Upper lobe of left lung (tissue), 6 donors: ENCODE data around the gene MXRA8. TPM values are rescaled to one million over a fixed set of nuclear protein-coding genes. Genes with fewer than 3 reads are reported as not detected.
"Not testable (repeated sequence)": the region's sequence is repeated elsewhere in the genome, so short reads cannot be mapped to it uniquely, and the experiment has no call there.

Experiments
- ATAC-seq, 2 donors: fragments of 200-7000 bp; cut with Tn5 transposase; one replicate each; pipeline ENCODE4 v1.9.1; 2022; ENCODE audit warnings: mild to moderate bottlenecking in 2 of 2, moderate library complexity in 2 of 2; ENCODE audit not compliant: low FRiP score in 2 of 2
- DNase-seq, 2 donors: peaks; one replicate each; pipeline ENCODE4 v3.0.0-alpha.2; 2019 to 2020
- H3K27ac ChIP-seq, 4 donors: fragments of 200-600 bp; sonication (generic); one replicate each; pipeline ENCODE4 v1.5.1; 2016 to 2019
- H3K27me3 ChIP-seq, 4 donors: fragments of 200-600 bp; sonication (generic); one replicate each; pipeline ENCODE4 v1.5.1; 2017 to 2019
- H3K36me3 ChIP-seq, 4 donors: fragments of 200-600 bp; sonication (generic); one replicate each; pipeline ENCODE4 v1.5.1; 2016 to 2019
- H3K4me1 ChIP-seq, 4 donors: fragments of 200-600 bp; sonication (generic); one replicate each; pipeline ENCODE4 v1.5.1; 2018 to 2019
- H3K4me3 ChIP-seq, 4 donors: fragments of 200-600 bp; sonication (generic); one replicate each; pipeline ENCODE4 v1.5.1; 2017 to 2019; ENCODE audit warnings: mild to moderate bottlenecking in 2 of 4, moderate library complexity in 1 of 4
- H3K9me3 ChIP-seq, 4 donors: fragments of 200-600 bp; sonication (generic); one replicate each; pipeline ENCODE4 v1.5.1; 2018 to 2019
- EP300 ChIP-seq, 4 donors: sonication (generic); formaldehyde crosslinking; IDR thresholded peaks; one replicate each; pipeline ENCODE4 v1.5.1; 2017; ENCODE audit warnings: antibody characterized with exemption in 4 of 4, control low read depth in 2 of 4
- POLR2A ChIP-seq, 4 donors: fragments of 450-650 bp; IDR thresholded peaks; one replicate each; pipeline ENCODE4 v1.5.1; 2016 to 2017; ENCODE audit warnings: antibody characterized with exemption in 4 of 4, mild to moderate bottlenecking in 2 of 4
- POLR2AphosphoS5 ChIP-seq, 2 donors: sonication (generic); formaldehyde crosslinking; IDR thresholded peaks; one replicate each; pipeline ENCODE4 v1.5.1; 2017; ENCODE audit warnings: antibody characterized with exemption in 2 of 2
- WGBS, 2 donors: methylation state at CpG; one replicate each; pipeline ENCODE4 v1.1.5; 2017 to 2018; 5-methylcytosine and 5-hydroxymethylcytosine counted together
- total RNA-seq, 6 donors: library from RNA; depleted of rRNA in 4 of 6; stranded (reverse); fragments of >200 nt in 4 of 6; gene quantifications; one replicate each; pipeline versions ENCODE4 v1.1.0 to v1.2.1, GENCODE V29; 2016 to 2021
- TF ChIP-seq, protein P1 (sequence below), 6 experiments: fragments of 450-650 bp in 4 of 6; fragments of 200-600 bp in 2 of 6; sonication (generic) in 2 of 6; IDR thresholded peaks; one replicate each; pipeline ENCODE4 v1.5.1; 2016 to 2019; ENCODE audit warnings: antibody characterized with exemption in 6 of 6
- donor health status: DM: no; HTN: no; CAD: no; lungs with moderate emphysema.
- donor health status: DM: no; HTN: yes; CAD: no; lungs with severe emphysema.

Gene MXRA8
- total RNA-seq, 6 donors from 2014 or later: 23.9 to 137 (median 63.4) TPM

DNA sequence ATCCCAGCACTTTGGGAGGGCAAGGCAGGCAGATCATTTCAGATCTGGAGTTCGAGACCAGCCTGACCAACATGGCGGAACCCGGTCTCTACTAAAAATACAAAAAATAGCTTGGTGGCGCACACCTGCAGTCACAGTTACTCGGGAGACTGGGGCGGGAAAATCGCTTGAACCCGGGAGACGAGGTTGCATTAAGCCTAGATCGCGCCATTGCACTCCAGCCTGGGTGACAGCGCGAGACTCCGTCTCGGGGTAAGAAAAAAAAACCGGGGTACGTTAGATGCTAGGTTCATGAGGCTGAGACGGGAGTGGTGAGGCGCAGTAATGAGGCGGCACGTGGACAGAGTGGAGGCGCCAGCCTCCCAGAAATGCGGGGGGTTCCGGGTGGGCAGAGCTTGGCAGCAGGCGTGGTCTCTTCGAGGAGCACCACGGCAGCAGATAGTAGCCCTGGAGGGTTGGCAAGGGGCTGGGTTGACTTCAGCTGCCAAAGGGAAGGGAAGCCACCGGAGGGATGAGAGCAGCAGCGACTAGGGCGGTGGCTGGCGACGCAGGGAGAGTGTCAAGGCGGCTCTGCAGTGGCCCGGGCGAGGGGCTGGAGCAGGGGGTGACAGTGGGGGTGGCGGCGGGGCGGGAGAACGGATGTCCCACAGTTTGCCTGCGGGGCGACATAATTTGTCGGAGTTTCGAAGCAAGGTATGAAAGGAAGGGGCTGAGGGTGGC lies 47.9 kb upstream of the MXRA8 start:
- no peaks in the 10 kb centered on the region for H3K27me3 ChIP-seq
- H3K36me3 ChIP-seq: peaks cover 12 to 49% (median 37%) of the 10 kb centered on the region in 4 donors
- WGBS, 2 donors: 44 to 45% methylated on average over 40 to 41 of the region's 43 CpGs
- H3K9me3 ChIP-seq: no peaks in the 10 kb centered on the region
- H3K4me3 ChIP-seq: peak overlapping the region; percentile 82 to 97 (median 90)
- TF ChIP-seq POLR2A (IDR thresholded peaks at IDR 0.05) (no peak), POLR2AphosphoS5 (IDR thresholded peaks at IDR 0.05) (no peak), EP300 (IDR thresholded peaks at IDR 0.05) (no peak)
- TF ChIP-seq, protein P1, sequence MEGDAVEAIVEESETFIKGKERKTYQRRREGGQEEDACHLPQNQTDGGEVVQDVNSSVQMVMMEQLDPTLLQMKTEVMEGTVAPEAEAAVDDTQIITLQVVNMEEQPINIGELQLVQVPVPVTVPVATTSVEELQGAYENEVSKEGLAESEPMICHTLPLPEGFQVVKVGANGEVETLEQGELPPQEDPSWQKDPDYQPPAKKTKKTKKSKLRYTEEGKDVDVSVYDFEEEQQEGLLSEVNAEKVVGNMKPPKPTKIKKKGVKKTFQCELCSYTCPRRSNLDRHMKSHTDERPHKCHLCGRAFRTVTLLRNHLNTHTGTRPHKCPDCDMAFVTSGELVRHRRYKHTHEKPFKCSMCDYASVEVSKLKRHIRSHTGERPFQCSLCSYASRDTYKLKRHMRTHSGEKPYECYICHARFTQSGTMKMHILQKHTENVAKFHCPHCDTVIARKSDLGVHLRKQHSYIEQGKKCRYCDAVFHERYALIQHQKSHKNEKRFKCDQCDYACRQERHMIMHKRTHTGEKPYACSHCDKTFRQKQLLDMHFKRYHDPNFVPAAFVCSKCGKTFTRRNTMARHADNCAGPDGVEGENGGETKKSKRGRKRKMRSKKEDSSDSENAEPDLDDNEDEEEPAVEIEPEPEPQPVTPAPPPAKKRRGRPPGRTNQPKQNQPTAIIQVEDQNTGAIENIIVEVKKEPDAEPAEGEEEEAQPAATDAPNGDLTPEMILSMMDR (IDR thresholded peaks at IDR 0.05): no peak
- DNase-seq: no peak
- H3K4me1 ChIP-seq: peaks cover 31 to 52% (median 35%) of the 10 kb centered on the region in 4 donors
- ATAC-seq: no peak
- H3K27ac ChIP-seq: peak overlapping the region; percentile 83 to 90 (median 85)

DNA sequence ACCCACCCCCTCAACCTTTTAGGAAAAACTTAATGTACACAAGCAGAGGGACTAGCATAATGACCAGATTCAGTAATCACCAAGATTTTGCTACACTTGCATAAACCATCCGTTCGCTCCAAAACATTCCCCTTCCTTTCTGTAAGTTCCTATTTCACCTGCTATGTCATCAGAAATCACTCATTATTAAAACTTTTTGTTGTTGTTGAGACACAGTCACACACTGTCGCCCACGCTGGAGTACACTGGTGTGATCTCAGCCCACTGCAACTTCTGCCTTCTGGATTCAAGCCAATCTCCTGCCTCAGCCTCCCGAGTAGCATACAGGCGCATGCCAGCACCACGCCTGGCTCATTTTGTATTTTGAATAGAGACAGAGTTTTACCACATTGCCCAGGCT lies 45.3 kb upstream of the MXRA8 start:
- H3K4me3 ChIP-seq: no peak overlapping the region
- H3K4me1 ChIP-seq: peaks cover 34 to 53% (median 41%) of the 10 kb centered on the region in 4 donors
- no peaks in the 10 kb centered on the region for H3K9me3 ChIP-seq
- no peak overlapping the region for H3K27ac ChIP-seq
- ATAC-seq (no peak), DNase-seq (no peak)
- H3K36me3 ChIP-seq: peaks cover 12 to 56% (median 44%) of the 10 kb centered on the region in 4 donors
- TF ChIP-seq POLR2AphosphoS5 (IDR thresholded peaks at IDR 0.05): no peak
- no peaks in the 10 kb centered on the region for H3K27me3 ChIP-seq
- 82 to 90% methylated on average over 7 of the region's 7 CpGs for WGBS, 2 donors

DNA sequence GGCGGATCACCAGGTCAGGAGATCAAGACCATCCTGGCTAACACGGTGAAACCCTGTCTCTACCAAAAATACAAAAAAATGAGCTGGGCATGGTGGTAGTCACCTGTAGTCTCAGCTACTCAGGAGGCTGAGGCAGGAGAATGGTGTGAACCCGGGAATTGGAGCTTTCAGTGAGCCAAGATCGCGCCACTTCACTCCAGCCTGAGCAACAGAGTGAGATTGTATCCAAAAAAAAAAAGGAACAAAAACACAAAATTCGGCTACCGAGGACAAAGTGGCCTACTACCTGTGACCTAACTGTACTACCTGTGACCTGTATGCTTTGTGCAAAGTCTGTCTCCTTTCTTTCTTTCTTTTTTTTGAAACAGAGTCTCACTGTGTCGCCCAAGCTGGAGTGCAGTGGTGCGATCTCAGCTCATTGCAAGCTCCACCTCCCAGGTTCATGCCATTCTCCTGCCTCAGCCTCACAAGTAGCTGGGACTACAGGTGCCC lies 44.6 kb upstream of the MXRA8 start:
- not testable (repeated sequence) for H3K4me3 ChIP-seq, H3K9me3 ChIP-seq, H3K27ac ChIP-seq, DNase-seq, ATAC-seq, H3K27me3 ChIP-seq
- WGBS, 2 donors: 90 to 93% methylated on average over 9 of the region's 9 CpGs
- H3K4me1 ChIP-seq: peaks cover 31 to 53% (median 40%) of the 10 kb centered on the region in 4 donors
- H3K36me3 ChIP-seq: peaks cover 13 to 57% (median 44%) of the 10 kb centered on the region in 4 donors

DNA sequence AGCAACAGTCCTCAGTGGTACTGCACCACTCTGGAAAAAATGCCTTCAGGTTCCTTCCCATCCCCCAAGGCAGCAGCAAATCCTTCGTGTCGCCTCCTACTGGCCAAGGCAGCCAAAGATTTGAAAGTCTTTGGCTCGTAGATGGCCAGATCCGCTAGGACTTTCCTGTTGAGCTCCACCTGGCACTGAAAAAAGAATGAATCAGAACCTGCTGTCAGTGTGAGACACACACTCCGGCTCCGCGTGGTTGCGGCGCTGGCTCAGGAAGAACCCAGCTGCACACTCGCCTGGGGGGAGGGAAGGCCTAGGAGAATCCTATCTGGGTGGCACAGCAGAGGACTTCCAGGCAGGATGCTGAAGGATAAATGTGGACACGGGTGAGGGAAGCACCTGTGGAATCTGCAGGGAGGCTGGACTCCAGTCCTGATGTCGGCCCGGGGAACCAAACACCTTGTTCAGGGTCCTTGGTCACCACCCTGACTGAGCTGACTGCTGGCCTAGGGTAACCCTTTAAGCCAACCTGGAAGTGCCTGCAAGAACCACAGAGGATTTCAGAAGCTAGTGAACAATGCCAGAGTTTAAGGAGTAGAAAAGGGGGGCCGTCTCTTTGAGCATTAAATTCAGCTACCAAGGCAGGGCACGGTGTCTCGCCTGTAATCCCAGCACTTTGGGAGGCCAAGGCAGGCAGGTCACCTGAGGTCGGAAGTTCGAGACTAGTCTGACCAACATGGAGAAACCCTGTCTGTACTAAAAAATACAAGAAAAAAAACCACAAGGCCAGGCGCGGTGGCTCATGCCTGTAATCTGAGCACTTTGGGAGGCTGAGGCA lies 43.9 kb upstream of the MXRA8 start:
- Histone ChIP-seq H3K36me3 (peaks cover 18 to 63% (median 48%) of the 10 kb centered on the region in 4 donors), H3K4me3 (no peak overlapping the region)
- no peak for DNase-seq

DNA sequence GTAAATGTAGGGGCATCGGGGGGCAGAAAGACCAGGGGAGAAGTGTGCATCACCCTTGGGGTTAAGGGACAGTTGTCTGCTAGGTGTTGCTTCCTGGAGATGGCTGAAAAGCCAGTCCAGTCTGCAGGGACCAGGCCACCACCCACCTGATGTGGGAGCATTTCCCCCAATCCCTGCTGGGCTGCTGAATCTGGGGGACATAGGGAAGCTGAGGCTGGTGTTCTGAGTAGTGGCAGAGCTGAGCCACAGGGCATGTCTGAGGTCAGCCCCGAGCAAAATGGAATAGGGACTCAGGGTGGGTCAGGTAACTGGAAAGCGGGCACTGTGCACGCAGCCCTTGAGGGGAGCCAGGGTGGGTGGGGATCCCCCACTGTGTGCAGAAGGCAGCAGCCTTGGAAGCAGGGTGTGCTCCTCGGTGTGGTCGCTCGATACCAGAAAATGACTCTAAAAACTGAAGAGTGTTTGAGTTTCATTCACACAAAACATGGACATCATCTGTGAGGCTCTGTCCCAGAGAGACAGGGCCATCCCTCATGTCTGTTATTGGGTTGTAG lies 43.2 kb upstream of the MXRA8 start:
- 86 to 90% methylated on average over 4 to 7 of the region's 7 CpGs for WGBS, 2 donors
- no peak overlapping the region for H3K27ac ChIP-seq
- TF ChIP-seq POLR2AphosphoS5 (IDR thresholded peaks at IDR 0.05) (no peak), EP300 (IDR thresholded peaks at IDR 0.05) (no peak), POLR2A (IDR thresholded peaks at IDR 0.05) (no peak)
- TF ChIP-seq, protein P1 (IDR thresholded peaks at IDR 0.05): no peak
- no peaks in the 10 kb centered on the region for H3K9me3 ChIP-seq
- no peaks in the 10 kb centered on the region for H3K27me3 ChIP-seq
- peaks cover 23 to 69% (median 55%) of the 10 kb centered on the region in 4 donors for H3K36me3 ChIP-seq
- no peak overlapping the region for H3K4me3 ChIP-seq
- ATAC-seq: no peak
- DNase-seq: no peak
- peaks cover 37 to 58% (median 41%) of the 10 kb centered on the region in 4 donors for H3K4me1 ChIP-seq

More for the DNA sequence above, 43.9 kb upstream of the MXRA8 start:
- ATAC-seq: no peak
- WGBS, 2 donors: 79 to 88% methylated on average over 17 to 19 of the region's 20 CpGs
- Histone ChIP-seq H3K4me1 (peaks cover 37 to 54% (median 42%) of the 10 kb centered on the region in 4 donors), H3K9me3 (no peaks in the 10 kb centered on the region), H3K27me3 (no peaks in the 10 kb centered on the region), H3K27ac (no peak overlapping the region)
- TF ChIP-seq, protein P1 (IDR thresholded peaks at IDR 0.05): peak in 3 of 6 experiments; percentile 19 to 46 (median 22)
- no peak for TF ChIP-seq POLR2A (IDR thresholded peaks at IDR 0.05)
